ENCODE data around the gene PFKM. TPM values are rescaled to one million over a fixed set of nuclear protein-coding genes. Genes with fewer than 3 reads are reported as not detected.

PFKM gene
- total and polyA plus RNA-seq, 2 donors from 2014 or later, result 67.7 to 69.6 TPM

DNA sequence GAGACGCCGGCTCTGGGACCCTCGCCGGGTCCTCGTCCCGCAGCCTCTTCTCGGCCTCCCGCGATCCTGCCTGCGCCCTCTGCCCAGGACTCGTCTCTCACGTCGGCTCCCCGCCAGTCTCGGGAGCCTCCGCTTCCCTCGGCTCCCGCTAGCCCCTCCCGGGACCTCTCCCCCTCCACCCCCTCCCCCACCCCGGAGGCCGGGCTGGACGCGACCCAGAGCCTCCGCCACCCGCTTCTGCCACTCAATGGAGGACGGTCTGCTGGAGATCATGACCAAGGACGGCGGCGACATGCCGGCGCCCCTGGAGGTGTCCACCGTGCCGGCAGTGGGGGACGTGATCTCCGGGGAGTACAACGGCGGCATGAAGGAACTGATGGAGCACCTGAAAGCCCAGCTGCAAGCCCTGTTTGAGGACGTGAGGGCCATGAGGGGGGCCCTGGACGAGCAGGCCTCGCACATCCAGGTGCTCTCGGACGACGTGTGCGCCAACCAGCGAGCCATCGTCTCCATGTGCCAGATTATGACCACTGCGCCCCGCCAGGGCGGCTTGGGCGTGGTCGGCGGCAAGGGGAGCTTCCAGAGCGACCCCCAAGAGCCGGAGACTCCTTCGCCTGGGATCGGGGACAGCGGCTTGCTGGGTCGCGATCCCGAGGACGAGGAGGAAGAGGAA is 64.8 kb downstream of the PFKM start:
- DNase-seq (peak in 1 of 5 donors; percentile 37), FAIRE-seq (no peak)
- H3K27ac ChIP-seq (ENCODE audit: low read depth in 2 of 2, low read length in 2 of 2), result no peak overlapping the region
- no peak overlapping the region for H3K9ac ChIP-seq (ENCODE audit: low read length in 3 of 3)
- TF ChIP-seq, protein P1, sequence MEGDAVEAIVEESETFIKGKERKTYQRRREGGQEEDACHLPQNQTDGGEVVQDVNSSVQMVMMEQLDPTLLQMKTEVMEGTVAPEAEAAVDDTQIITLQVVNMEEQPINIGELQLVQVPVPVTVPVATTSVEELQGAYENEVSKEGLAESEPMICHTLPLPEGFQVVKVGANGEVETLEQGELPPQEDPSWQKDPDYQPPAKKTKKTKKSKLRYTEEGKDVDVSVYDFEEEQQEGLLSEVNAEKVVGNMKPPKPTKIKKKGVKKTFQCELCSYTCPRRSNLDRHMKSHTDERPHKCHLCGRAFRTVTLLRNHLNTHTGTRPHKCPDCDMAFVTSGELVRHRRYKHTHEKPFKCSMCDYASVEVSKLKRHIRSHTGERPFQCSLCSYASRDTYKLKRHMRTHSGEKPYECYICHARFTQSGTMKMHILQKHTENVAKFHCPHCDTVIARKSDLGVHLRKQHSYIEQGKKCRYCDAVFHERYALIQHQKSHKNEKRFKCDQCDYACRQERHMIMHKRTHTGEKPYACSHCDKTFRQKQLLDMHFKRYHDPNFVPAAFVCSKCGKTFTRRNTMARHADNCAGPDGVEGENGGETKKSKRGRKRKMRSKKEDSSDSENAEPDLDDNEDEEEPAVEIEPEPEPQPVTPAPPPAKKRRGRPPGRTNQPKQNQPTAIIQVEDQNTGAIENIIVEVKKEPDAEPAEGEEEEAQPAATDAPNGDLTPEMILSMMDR (IDR thresholded peaks at IDR 0.05; ENCODE audit: borderline replicate concordance, extremely low read depth, insufficient read depth), result no peak
- intact Hi-C loops (cut with DNase I), result no loop called here
- no peaks in the 10 kb centered on the region for H3K36me3 ChIP-seq (ENCODE audit: control insufficient read depth in 2 of 3, insufficient read depth in 3 of 3, low read length in 3 of 3)
- no peaks in the 10 kb centered on the region for H3K9me3 ChIP-seq (ENCODE audit: control insufficient read depth in 2 of 3, insufficient read depth in 1 of 3, low read length in 3 of 3)
- peaks cover 0 to 13% (median 0%) of the 10 kb centered on the region in 3 donors for H3K4me1 ChIP-seq (ENCODE audit: control insufficient read depth in 2 of 3, insufficient read depth in 2 of 3, low read depth in 1 of 3, low read length in 3 of 3)
- peak overlapping the region; percentile 61 to 78 (median 73) for H3K4me3 ChIP-seq (ENCODE audit: low read length in 3 of 3)
- peaks cover 18% of the 10 kb centered on the region for H3K27me3 ChIP-seq (ENCODE audit: control insufficient read depth, insufficient read depth, low read length)

DNA sequence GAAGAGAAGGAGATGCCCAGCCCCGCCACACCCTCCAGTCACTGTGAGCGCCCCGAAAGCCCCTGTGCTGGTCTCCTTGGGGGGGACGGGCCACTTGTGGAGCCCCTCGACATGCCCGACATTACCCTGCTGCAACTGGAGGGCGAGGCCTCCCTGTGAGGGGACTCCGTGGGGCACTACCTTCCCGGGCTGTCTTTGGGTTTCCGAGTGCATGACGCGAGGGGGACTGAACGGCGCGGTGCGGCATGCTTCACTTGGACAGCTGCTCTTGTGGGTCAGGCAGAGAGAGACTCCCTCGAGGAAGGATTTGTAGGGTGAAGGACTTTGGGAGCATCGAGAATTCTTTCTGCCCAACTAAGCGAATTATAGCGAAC is 65.4 kb downstream of the PFKM start:
- Histone ChIP-seq H3K4me1 (ENCODE audit: control insufficient read depth in 2 of 3, insufficient read depth in 2 of 3, low read depth in 1 of 3, low read length in 3 of 3) (peaks cover 0 to 13% (median 0%) of the 10 kb centered on the region in 3 donors), H3K9ac (ENCODE audit: low read length in 3 of 3) (no peak overlapping the region), H3K4me3 (ENCODE audit: low read length in 3 of 3) (no peak overlapping the region), H3K27ac (ENCODE audit: low read depth in 2 of 2, low read length in 2 of 2) (no peak overlapping the region), H3K9me3 (ENCODE audit: control insufficient read depth in 2 of 3, insufficient read depth in 1 of 3, low read length in 3 of 3) (no peaks in the 10 kb centered on the region), H3K27me3 (ENCODE audit: control insufficient read depth, insufficient read depth, low read length) (peaks cover 18% of the 10 kb centered on the region), H3K36me3 (ENCODE audit: control insufficient read depth in 2 of 3, insufficient read depth in 3 of 3, low read length in 3 of 3) (no peaks in the 10 kb centered on the region)
- TF ChIP-seq, protein P1 (IDR thresholded peaks at IDR 0.05; ENCODE audit: borderline replicate concordance, extremely low read depth, insufficient read depth), result no peak
- intact Hi-C loops (cut with DNase I), result no loop called here
- no peak for FAIRE-seq
- peak in 2 of 5 donors; percentile 19 to 50 for DNase-seq

DNA sequence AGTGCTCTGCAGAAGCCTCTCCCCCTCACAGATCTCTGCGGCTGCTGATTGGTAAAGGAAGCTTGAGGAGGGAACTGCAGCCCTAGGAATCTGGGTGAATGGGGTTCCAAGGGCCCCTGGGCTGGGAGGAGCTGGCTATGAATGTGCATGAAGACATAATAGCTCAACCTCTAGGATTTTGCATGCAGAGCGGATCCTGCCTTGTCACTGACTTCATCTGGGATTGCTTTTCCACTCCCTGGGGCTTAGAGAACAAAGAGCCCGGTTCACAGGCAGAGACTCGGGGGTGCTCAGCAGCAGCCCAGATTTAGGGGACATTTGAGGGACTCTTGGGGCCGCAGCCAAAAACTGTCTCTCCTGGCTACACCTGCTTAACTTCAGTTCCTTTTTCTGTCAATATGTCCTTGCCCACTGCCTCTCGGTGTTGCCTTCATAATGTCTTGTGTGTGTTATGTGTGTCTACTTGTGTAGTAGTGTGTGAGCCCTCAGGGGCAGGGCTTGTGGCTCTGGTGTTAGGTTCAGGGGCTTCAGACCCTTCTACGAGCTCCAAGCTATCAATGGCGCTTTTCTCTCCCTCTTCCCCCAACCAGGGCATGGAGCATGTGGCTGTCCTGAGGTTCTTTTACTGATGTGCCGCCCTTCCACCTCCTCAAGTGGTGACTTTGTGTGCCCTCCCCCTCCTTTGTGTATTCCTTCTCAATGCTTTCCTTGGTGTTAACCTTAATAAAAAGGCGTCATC is 66.2 kb downstream of the PFKM start:
- TF ChIP-seq, protein P1 (IDR thresholded peaks at IDR 0.05; ENCODE audit: borderline replicate concordance, extremely low read depth, insufficient read depth), result no peak
- FAIRE-seq, result no peak
- DNase-seq, result peak in 1 of 5 donors; percentile 28
- no peak overlapping the region for H3K27ac ChIP-seq (ENCODE audit: low read depth in 2 of 2, low read length in 2 of 2)
- no peaks in the 10 kb centered on the region for H3K9me3 ChIP-seq (ENCODE audit: control insufficient read depth in 2 of 3, insufficient read depth in 1 of 3, low read length in 3 of 3)
- H3K4me3 ChIP-seq (ENCODE audit: low read length in 3 of 3), result peak overlapping the region in 1 of 3 donors; percentile 2
- H3K4me1 ChIP-seq (ENCODE audit: control insufficient read depth in 2 of 3, insufficient read depth in 2 of 3, low read depth in 1 of 3, low read length in 3 of 3), result peaks cover 0 to 13% (median 0%) of the 10 kb centered on the region in 3 donors
- intact Hi-C loops (cut with DNase I), result no loop called here
- H3K36me3 ChIP-seq (ENCODE audit: control insufficient read depth in 2 of 3, insufficient read depth in 3 of 3, low read length in 3 of 3), result no peaks in the 10 kb centered on the region
- no peak overlapping the region for H3K9ac ChIP-seq (ENCODE audit: low read length in 3 of 3)
- peaks cover 18% of the 10 kb centered on the region for H3K27me3 ChIP-seq (ENCODE audit: control insufficient read depth, insufficient read depth, low read length)

Data from kidney (tissue), 14 donors.